GM19328 (cell line): ENCODE measurements around the gene TFEB.

ENCODE experiments used
- ATAC-seq: cut with Tn5 transposase; IDR thresholded peaks from one replicate; pipeline ENCODE4 v1.9.1; 2021; ENCODE audit warnings: mild to moderate bottlenecking, moderate library complexity; ENCODE audit not compliant: unreplicated experiment

Gene TFEB

GRCh38 chr6:41677124-41677921 lies 58.1 kb downstream of the TFEB start:
- no peak for ATAC-seq

DNA sequence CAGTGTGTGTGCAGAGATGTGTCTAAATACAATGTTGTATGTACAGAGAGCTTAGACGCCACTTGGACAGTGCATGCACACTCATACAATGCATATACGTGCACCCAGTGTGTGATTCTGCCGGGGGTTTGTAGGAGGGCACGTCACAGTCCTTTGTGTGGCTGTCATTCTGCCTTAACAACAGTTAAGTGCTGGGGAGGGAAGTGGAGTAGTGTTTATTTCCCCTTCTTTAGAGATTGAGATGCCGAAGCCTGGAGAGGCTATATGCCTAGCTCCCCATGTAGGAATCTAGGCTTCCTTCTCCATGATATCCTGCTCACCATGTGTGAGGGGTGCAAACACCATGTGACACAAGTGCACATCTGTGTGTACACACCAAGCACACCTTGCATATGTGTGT lies 59.0 kb downstream of the TFEB start:
- ATAC-seq: no peak

DNA sequence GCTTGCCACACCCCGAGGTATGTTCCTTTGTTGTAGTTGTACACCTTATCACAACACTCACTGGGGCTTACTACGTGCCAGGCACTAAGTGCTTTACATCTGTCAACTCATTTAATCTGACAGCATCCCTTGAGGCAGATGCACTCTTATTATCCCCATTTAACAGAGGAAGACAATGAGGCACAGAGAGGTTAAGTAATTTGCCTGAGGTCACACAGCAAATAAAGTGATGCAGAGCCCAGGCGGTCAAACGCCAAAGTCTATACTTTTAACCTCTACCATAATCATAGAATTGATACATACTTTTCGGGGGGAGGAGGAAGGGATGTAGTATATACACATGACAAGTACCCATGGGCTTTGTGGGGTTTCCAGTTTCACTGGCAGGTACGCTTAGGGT lies 59.4 kb downstream of the TFEB start:
- no peak for ATAC-seq

DNA sequence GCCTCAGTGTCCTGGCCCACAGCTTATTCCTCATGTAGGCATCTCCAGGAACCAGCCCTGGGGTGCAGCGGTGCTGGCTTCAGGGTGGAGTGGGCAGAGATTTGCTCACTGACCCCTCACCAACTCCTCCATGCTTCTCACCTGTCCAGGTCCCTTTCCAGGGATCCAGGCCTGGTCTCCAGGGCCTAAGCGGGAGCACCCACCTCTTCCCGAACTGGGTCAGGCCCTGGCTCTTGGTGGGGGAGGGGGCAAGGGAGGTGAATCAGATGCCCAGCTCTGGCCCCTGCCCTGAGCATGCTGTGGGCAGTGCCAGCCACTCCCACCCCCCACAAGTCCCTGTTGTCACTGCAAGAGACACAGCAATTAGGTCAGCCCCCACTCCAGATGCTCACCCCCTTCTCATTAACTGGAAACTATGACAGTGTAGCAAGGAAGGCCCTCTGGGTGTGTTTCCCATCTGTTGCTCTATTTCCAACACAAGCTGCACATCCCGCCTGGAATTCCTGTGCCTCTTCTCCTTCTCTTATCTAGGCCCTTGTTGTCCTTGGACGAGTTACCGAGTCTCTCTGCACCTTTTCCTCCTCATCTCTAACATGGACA lies 60.1 kb downstream of the TFEB start:
- ATAC-seq: no peak

- no peak for ATAC-seq
Observed at GRCh38 chr6:41674231-41675000, 61.0 kb downstream of the TFEB start.

DNA sequence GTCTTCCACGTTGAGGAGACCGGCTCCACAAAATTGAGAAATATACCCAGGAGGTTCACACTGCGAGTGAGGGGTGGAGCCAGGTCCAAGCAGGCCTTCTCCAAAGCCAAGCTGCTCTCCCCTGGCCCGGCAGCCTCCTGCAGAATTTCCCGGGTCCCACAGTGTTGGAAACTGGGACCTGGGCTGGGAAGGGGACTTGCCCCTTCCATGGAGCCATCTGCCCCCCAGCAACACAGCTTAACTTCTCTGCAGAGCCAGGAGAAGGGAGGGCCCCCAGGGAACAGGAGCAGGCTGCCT lies 61.8 kb downstream of the TFEB start:
- ATAC-seq: no peak

DNA sequence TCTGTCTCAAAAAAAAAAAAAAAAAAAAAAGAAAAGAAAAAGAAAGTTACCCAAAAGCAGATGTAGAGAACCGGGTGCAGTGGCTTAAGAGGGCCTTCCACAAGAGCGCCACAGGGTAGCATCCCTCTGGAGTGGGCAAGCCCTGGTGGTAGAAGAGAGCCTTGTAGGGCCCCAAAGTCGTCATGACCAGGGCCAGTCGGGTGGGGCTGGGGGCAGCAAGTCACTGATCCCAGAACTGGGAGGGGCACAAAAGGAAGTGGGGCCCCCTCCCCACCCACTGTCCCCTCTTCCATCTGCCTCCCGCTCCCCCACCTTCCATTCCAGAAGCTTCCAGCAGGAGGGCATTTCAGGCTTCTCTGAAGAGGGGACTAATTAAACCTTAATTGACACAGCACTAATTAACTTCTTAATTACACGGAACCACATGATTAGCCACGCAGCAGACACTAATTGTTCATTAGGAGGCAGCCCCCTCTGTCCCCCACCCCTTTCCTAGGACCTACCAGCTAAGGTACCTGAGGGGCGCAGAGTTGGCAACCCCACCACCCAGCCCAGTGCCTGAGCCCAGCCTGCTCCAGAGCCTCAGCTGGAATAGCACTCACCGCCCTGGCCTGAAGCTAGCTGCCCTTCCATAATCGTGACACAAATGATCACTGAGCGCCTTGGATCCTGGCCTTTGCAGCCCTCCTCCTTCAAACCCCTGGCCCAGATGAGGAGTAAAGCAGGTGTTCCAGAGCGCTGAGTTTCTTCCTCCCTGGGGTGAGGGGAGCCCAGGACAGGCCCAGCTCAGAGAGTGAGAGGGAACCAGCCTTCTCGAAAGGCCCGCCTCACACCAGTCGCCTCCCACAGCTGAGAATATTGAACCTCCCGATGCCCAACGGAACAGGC lies 62.3 kb downstream of the TFEB start:
- no peak for ATAC-seq

GRCh38 chr6:41672016-41672415 lies 63.4 kb downstream of the TFEB start:
- no peak for ATAC-seq

GRCh38 chr6:41671376-41671775 lies 64.0 kb downstream of the TFEB start:
- no peak for ATAC-seq

GRCh38 chr6:41670703-41671360 lies 64.6 kb downstream of the TFEB start:
- no peak for ATAC-seq

GRCh38 chr6:41668968-41669367 lies 66.4 kb downstream of the TFEB start:
- ATAC-seq: no peak

- ATAC-seq: no peak
Observed at GRCh38 chr6:41667195-41667594, 68.2 kb downstream of the TFEB start.

DNA sequence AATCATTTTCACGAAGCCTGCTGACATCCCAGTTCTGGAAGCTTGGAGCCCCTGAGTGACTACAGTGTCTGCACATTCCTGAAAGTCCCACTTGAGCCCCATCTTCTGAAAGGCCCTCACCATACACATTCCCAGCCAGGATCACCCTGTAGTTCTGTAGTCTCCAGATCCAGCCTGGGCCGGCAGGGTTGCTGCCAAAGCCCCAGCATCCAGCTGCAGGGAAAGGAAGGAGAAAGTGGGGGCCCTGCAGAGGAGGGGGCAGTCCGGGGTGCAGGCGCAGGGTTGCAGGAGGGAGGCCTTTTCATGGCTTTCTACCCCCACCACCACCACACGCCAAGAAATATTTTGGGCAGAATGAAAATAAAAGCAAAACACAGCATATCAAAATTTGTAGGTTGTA lies 71.1 kb downstream of the TFEB start:
- no peak for ATAC-seq

DNA sequence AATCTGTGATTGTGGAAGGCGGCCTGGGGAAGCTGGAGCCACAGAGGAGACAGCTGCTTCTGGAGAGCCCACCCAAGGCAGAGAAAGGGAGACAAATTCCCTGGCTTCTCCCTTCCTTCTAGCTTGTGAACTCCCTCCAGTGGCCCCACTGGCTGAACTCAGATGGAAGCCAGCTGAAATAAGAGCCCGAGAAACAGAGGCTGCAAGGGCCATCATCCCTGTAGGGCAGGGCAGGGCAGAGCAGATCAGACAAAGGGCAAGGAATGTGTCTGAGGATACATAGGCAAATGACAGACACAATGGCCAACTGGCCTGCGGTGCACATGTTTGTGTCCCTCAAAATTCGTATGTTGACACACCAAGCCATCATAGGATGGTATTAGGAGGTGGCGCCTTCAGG lies 71.8 kb downstream of the TFEB start:
- ATAC-seq: no peak

DNA sequence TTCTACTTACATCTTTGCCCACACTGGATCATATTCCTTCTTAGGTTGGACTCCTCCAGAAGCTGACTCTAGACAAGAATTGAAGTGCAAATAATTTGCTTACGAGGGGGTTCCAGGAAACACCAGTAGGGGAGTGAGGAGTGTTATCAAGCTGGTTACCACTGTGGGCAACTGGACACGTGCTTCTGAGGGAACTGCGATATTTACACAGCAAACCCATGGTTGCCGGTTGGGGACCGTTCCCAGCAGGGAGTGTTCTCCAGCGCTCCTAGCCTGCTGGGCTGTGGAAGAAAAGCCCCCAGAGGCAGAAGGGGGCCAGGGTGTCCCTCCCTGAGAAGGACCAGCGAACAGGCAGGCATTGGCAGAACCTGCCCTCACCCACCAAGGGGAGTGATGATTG lies 75.5 kb downstream of the TFEB start:
- no peak for ATAC-seq

GRCh38 chr6:41658636-41659035 lies 76.8 kb downstream of the TFEB start:
- no peak for ATAC-seq

DNA sequence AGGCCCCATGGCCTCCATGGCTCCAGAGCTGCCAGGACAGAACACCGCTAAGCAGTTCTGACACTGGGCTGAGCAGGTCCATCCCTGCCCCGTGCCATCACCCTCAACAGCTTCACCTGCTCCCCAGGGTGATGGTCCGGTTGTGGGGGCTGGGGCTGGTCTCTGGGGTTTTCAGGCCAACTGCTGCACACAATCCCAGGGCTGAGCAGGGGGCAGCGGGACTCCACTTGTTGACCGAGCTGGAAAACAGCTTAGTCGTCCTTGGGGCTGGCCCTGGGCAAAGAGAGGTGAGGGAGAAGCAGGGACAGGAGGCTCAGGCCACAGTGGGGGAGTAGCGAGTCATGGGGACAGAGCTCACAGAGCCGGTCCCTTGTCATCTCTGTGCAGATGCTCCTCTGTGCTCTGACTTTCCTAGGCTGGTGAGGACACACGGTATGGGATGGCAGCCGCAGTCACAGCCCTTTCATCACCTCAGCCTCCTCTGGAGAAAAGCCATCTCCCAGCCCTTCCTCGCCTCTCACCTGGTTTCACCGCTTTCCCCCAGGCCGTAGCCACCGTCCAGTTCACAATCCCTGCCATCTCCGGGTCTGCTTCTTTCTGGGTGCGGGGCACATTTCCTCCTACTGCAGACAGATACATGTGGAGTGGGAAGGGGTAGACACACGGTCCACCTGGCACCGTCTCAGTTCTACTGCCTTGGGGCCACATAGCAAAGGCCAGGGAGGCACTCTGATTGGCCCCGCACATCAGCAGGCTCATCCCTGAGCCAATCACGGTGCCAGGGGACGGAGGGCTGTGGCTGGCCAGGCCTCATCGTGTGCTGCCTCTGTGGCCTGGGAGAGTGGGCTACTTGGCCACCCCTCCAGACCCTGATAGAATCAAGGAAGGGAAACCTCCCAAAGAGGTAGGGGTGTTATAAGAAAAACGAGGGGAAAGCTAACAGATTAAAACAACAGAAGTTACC lies 78.0 kb downstream of the TFEB start:
- ATAC-seq: no peak

GRCh38 chr6:41656002-41656691 lies 79.3 kb downstream of the TFEB start:
- no peak for ATAC-seq

- no peak for ATAC-seq
Observed at GRCh38 chr6:41655646-41656001, 79.8 kb downstream of the TFEB start.
